ENCODE results near the gene CASP7. TPM values are rescaled to one million over a fixed set of nuclear protein-coding genes. Genes with fewer than 3 reads are reported as not detected.

CASP7 gene
- total RNA-seq, 4 donors from 2014 or later = 34.0 to 233 (median 101) TPM

DNA sequence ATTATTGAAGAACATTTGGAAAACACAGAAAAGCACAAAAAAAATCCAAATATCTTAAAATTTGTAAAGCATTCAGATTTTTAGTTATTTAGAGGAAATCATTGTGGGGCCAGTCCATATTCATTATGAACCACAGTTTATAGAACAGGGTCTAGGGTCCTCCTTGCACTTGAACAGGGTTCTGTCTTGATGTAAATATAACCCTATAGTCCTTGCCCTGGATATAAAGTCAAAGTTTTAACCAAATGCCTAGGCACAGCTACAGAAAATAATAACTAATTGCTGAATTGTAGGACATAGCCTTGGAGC, 25.6 kb downstream of the CASP7 start:
- no peaks in the 10 kb centered on the region for H3K9me3 ChIP-seq
- no peak overlapping the region for H3K4me3 ChIP-seq
- intact Hi-C loops (cut with DNase I; ENCODE audit: low total_unique reads) (no loop called here), in situ Hi-C loops (cut with MboI; ENCODE audit: low pct_ligation_motif_present in 1 of 4, low pct_unique_long_range_greater_than_20kb in 1 of 4, low sequenced_read_pairs in 3 of 4) (loop anchor here (10.0 kb wide), 2 partner anchors 390 to 400 kb away; no protein-coding TSS in a partner anchor)
- H3K36me3 ChIP-seq = peaks cover 0 to 1% (median 0%) of the 10 kb centered on the region in 4 donors
- TF ChIP-seq EP300 (IDR thresholded peaks at IDR 0.05; ENCODE audit: low read depth) (no peak), POLR2A (IDR thresholded peaks at IDR 0.05) (no peak), POLR2AphosphoS5 (IDR thresholded peaks at IDR 0.05) (no peak)
- TF ChIP-seq, protein P1, sequence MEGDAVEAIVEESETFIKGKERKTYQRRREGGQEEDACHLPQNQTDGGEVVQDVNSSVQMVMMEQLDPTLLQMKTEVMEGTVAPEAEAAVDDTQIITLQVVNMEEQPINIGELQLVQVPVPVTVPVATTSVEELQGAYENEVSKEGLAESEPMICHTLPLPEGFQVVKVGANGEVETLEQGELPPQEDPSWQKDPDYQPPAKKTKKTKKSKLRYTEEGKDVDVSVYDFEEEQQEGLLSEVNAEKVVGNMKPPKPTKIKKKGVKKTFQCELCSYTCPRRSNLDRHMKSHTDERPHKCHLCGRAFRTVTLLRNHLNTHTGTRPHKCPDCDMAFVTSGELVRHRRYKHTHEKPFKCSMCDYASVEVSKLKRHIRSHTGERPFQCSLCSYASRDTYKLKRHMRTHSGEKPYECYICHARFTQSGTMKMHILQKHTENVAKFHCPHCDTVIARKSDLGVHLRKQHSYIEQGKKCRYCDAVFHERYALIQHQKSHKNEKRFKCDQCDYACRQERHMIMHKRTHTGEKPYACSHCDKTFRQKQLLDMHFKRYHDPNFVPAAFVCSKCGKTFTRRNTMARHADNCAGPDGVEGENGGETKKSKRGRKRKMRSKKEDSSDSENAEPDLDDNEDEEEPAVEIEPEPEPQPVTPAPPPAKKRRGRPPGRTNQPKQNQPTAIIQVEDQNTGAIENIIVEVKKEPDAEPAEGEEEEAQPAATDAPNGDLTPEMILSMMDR (IDR thresholded peaks at IDR 0.05) = peak in 1 of 5 experiments; percentile 2
- H3K27me3 ChIP-seq = no peaks in the 10 kb centered on the region
- no peak for DNase-seq
- no peak overlapping the region for H3K27ac ChIP-seq
- H3K4me1 ChIP-seq = peaks cover 0 to 25% (median 6%) of the 10 kb centered on the region in 4 donors

DNA sequence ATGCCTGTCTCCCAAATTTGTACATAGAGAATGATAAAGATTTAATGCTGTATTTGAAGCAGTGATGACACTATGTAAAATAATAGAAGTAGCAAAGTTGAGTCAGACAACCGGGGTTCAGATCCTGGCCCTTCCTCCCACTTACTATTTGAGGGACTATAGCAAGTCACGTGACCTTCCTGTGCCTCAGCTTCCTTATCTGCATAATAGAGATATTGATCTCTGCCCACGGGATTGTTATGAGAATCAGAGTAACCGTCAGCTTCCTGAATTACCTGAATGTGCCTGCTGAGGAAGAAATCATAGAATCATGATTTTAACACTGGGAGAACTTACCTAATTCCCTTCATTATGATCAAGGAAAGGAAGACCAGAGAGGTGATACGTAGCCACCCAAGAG, 26.9 kb downstream of the CASP7 start:
- intact Hi-C loops (cut with DNase I; ENCODE audit: low total_unique reads) = no loop called here
- no peak overlapping the region for H3K27ac ChIP-seq
- no peaks in the 10 kb centered on the region for H3K9me3 ChIP-seq
- H3K27me3 ChIP-seq = no peaks in the 10 kb centered on the region
- no peaks in the 10 kb centered on the region for H3K36me3 ChIP-seq
- TF ChIP-seq, protein P1 (IDR thresholded peaks at IDR 0.05) = no peak
- TF ChIP-seq POLR2AphosphoS5 (IDR thresholded peaks at IDR 0.05) = no peak
- TF ChIP-seq POLR2A (IDR thresholded peaks at IDR 0.05) = no peak
- no peak for TF ChIP-seq EP300 (IDR thresholded peaks at IDR 0.05; ENCODE audit: low read depth)
- in situ Hi-C loops (cut with MboI; ENCODE audit: low pct_ligation_motif_present in 1 of 4, low pct_unique_long_range_greater_than_20kb in 1 of 4, low sequenced_read_pairs in 3 of 4) = loop anchor here (10.0 kb wide), 2 partner anchors 388 to 398 kb away; no protein-coding TSS in a partner anchor
- H3K4me1 ChIP-seq = peaks cover 0 to 33% (median 6%) of the 10 kb centered on the region in 4 donors
- 67 to 74% methylated on average over 2 to 5 of the region's 5 CpGs for WGBS, 2 donors (ENCODE audit: low coverage in 1 of 2)
- no peak for DNase-seq
- no peak overlapping the region for H3K4me3 ChIP-seq

DNA sequence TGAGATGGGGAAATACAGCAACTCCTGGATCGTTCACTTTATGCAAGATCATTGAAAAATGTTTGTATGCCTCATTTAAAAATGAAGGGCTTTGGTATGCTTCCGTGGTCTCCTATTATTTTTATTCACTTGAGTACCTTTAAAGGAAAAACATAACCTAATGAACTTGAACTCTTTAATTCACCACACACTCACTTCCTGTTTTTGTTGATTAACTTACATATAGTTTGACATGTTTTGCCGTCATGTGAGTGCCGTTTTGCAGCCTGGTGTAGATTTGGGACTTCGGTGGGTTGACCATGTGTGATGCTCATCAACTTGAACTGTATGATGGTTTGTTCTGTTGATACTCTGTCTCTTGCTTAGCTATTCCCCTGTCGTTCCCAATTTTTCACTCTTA, 28.9 kb downstream of the CASP7 start:
- DNase-seq = no peak
- intact Hi-C loops (cut with DNase I; ENCODE audit: low total_unique reads) = no loop called here
- Histone ChIP-seq H3K4me1 (peaks cover 3 to 44% (median 12%) of the 10 kb centered on the region in 4 donors), H3K27ac (peak overlapping the region in 1 of 4 donors; percentile 60), H3K27me3 (no peaks in the 10 kb centered on the region), H3K36me3 (no peaks in the 10 kb centered on the region), H3K4me3 (no peak overlapping the region), H3K9me3 (no peaks in the 10 kb centered on the region)
- in situ Hi-C loops (cut with MboI; ENCODE audit: low pct_ligation_motif_present in 1 of 4, low pct_unique_long_range_greater_than_20kb in 1 of 4, low sequenced_read_pairs in 3 of 4) = loop anchor here (10.0 kb wide), 2 partner anchors 386 to 396 kb away; no protein-coding TSS in a partner anchor
- 79 to 86% methylated on average over 6 of the region's 6 CpGs for WGBS, 2 donors (ENCODE audit: low coverage in 1 of 2)
- no peak for TF ChIP-seq POLR2AphosphoS5 (IDR thresholded peaks at IDR 0.05)
- TF ChIP-seq, protein P1 (IDR thresholded peaks at IDR 0.05) = no peak
- no peak for TF ChIP-seq POLR2A (IDR thresholded peaks at IDR 0.05)
- TF ChIP-seq EP300 (IDR thresholded peaks at IDR 0.05; ENCODE audit: low read depth) = no peak

DNA sequence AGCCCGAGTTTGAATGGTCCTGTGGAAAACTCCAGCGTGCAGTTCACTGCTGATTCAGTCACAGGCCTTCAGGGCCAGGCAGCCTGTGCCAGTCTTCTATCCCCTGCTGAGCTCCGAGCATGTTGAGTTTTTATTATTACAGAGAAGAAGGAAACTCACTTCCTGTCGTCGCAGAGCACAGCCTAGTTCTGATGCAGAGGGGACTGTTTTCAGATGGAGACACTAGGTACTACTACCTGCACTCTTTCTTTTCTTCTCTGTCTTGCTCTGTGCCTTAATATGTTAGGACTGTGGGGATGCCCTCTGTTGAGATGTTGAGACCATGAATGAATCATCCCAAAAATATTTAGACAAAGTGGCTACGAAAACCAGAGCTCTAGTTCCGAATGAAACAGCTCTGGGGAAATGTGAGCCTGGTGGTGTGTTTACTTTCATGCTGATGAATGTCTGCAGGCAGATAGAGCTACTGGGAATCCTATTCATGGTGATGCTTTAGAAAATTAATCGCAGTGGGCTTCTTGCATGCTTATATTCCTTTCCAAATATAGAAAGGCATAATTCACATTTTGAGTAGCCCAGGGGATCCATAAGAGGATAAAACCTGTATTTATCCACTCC, 29.6 kb downstream of the CASP7 start:
- no peaks in the 10 kb centered on the region for H3K9me3 ChIP-seq
- peaks cover 3 to 44% (median 14%) of the 10 kb centered on the region in 4 donors for H3K4me1 ChIP-seq
- no peak for DNase-seq
- in situ Hi-C loops (cut with MboI; ENCODE audit: low pct_ligation_motif_present in 1 of 4, low pct_unique_long_range_greater_than_20kb in 1 of 4, low sequenced_read_pairs in 3 of 4) (loop anchor here (10.0 kb wide), 2 partner anchors 385 to 395 kb away; no protein-coding TSS in a partner anchor), intact Hi-C loops (cut with DNase I; ENCODE audit: low total_unique reads) (no loop called here)
- no peak overlapping the region for H3K4me3 ChIP-seq
- 60 to 65% methylated on average over 3 to 8 of the region's 8 CpGs for WGBS, 2 donors (ENCODE audit: low coverage in 1 of 2)
- H3K36me3 ChIP-seq = no peaks in the 10 kb centered on the region
- TF ChIP-seq EP300 (IDR thresholded peaks at IDR 0.05; ENCODE audit: low read depth) = no peak
- peak in 1 of 3 donors; percentile 35 for TF ChIP-seq POLR2AphosphoS5 (IDR thresholded peaks at IDR 0.05)
- peak overlapping the region in 3 of 4 donors; percentile 9 to 60 (median 49) for H3K27ac ChIP-seq
- H3K27me3 ChIP-seq = no peaks in the 10 kb centered on the region
